Measurements from ENCODE around the gene PLA2G5. TPM values are rescaled to one million over a fixed set of nuclear protein-coding genes. Genes with fewer than 3 reads are reported as not detected.
"Not testable (repeated sequence)": the region's sequence is repeated elsewhere in the genome, so short reads cannot be mapped to it uniquely, and the experiment has no call there.

The PLA2G5 gene
- total RNA-seq, 4 donors from 2014 or later = 0.60 to 14.5 (median 3.0) TPM

- ATAC-seq (ENCODE audit: low FRiP score) (no peak), DNase-seq (ENCODE audit: low spot score) (no peak)
- TF ChIP-seq CTCF (IDR thresholded peaks at IDR 0.05) = no peak
Measured at GRCh38 chr1:20032425-20032824, 37.6 kb upstream of the PLA2G5 start.

GRCh38 chr1:20033420-20033819 lies 36.6 kb upstream of the PLA2G5 start:
- ATAC-seq (ENCODE audit: low FRiP score) (no peak), DNase-seq (ENCODE audit: low spot score) (no peak)
- no peak for TF ChIP-seq CTCF (IDR thresholded peaks at IDR 0.05)

- no peak for ATAC-seq (ENCODE audit: low FRiP score)
- TF ChIP-seq CTCF (IDR thresholded peaks at IDR 0.05) = no peak
- no peak for DNase-seq (ENCODE audit: low spot score)
Measured at GRCh38 chr1:20035114-20035513, 34.9 kb upstream of the PLA2G5 start.

- ATAC-seq (ENCODE audit: low FRiP score) = no peak
- no peak for TF ChIP-seq CTCF (IDR thresholded peaks at IDR 0.05)
Measured at GRCh38 chr1:20037877-20038276, 32.1 kb upstream of the PLA2G5 start.

GRCh38 chr1:20047096-20047495 lies 22.9 kb upstream of the PLA2G5 start:
- ATAC-seq (ENCODE audit: low FRiP score) (no peak), DNase-seq (ENCODE audit: low spot score) (no peak)
- TF ChIP-seq CTCF (IDR thresholded peaks at IDR 0.05) = no peak

More at GRCh38 chr1:20037877-20038276, 32.1 kb upstream of the PLA2G5 start:
- DNase-seq (ENCODE audit: low spot score) = no peak

- no peak for TF ChIP-seq CTCF (IDR thresholded peaks at IDR 0.05)
- no peak for ATAC-seq (ENCODE audit: low FRiP score)
- DNase-seq (ENCODE audit: low spot score) = no peak
Measured at GRCh38 chr1:20048563-20048962, 21.4 kb upstream of the PLA2G5 start.

- not testable (repeated sequence) for ATAC-seq (ENCODE audit: low FRiP score)
Measured at GRCh38 chr1:20049056-20049798, 20.8 kb upstream of the PLA2G5 start.

More at GRCh38 chr1:20049056-20049798, 20.8 kb upstream of the PLA2G5 start:
- DNase-seq (ENCODE audit: low spot score) = not testable (repeated sequence)
